ENCODE results near the gene SIGLEC11.

- no peak for TF ChIP-seq CTCF (IDR thresholded peaks at IDR 0.05; ENCODE audit: borderline replicate concordance, extremely low read depth, low read length, poor library complexity, severe bottlenecking)
- TF ChIP-seq EZH2 (IDR thresholded peaks at IDR 0.05; ENCODE audit: borderline replicate concordance, low read depth, low read length, severe bottlenecking) = no peak
Observed at GRCh38 chr19:49975051-49975450, 14.1 kb upstream of the SIGLEC11 start.

Data from DND-41 (cell line).